NOMO-1 treated with dmso at 0.1 percent for 144 hours (cell line): ENCODE results near the gene TMC1.
"Not testable (repeated sequence)": the region's sequence is repeated elsewhere in the genome, so short reads cannot be mapped to it uniquely, and the experiment has no call there.

Source experiments
- DNase-seq: peaks from one replicate; lab custom pipeline; 2025; ENCODE audit not compliant: unreplicated experiment; lab: John Stamatoyannopoulos, UW

The TMC1 gene

GRCh38 chr9:72857624-72857996 lies 336.2 kb downstream of the TMC1 start:
- no peak for DNase-seq

- no peak for DNase-seq
These were observed 336.9 kb downstream of the TMC1 start for GRCh38 chr9:72858089-72858912.

GRCh38 chr9:72862788-72863187 lies 341.4 kb downstream of the TMC1 start:
- DNase-seq: not testable (repeated sequence)

GRCh38 chr9:72863456-72864094 lies 342.2 kb downstream of the TMC1 start:
- DNase-seq: no peak

- DNase-seq: no peak
These were observed 342.9 kb downstream of the TMC1 start for GRCh38 chr9:72864327-72864726.

- DNase-seq: no peak
These were observed 350.3 kb downstream of the TMC1 start for GRCh38 chr9:72871685-72872084.

- no peak for DNase-seq
These were observed 351.3 kb downstream of the TMC1 start for GRCh38 chr9:72872718-72873117.

GRCh38 chr9:72873456-72873855 lies 352.0 kb downstream of the TMC1 start:
- DNase-seq: no peak

GRCh38 chr9:72874344-72874743 lies 352.9 kb downstream of the TMC1 start:
- no peak for DNase-seq

GRCh38 chr9:72875221-72875620 lies 353.8 kb downstream of the TMC1 start:
- DNase-seq: no peak

- DNase-seq: no peak
These were observed 359.4 kb downstream of the TMC1 start for GRCh38 chr9:72880821-72881220.

- DNase-seq: no peak
These were observed 360.8 kb downstream of the TMC1 start for GRCh38 chr9:72882117-72882775.

GRCh38 chr9:72883875-72884274 lies 362.5 kb downstream of the TMC1 start:
- no peak for DNase-seq

- DNase-seq: no peak
These were observed 363.1 kb downstream of the TMC1 start for GRCh38 chr9:72884508-72884907.
